ENCODE data around the gene OR11A1. TPM values are rescaled to one million over a fixed set of nuclear protein-coding genes. Genes with fewer than 3 reads are reported as not detected.

Gene OR11A1
- total RNA-seq, 2 experiments from 2014 or later, result not detected

GRCh38 chr6:29495571-29495970 lies 38.7 kb upstream of the OR11A1 start:
- Mint-ChIP-seq H3K9me3 (no peaks in the 10 kb centered on the region), H3K4me3 (no peak overlapping the region), H3K27ac (no peak overlapping the region), H3K36me3 (ENCODE audit: low read depth) (no peaks in the 10 kb centered on the region), H3K4me1 (ENCODE audit: low read depth) (no peaks in the 10 kb centered on the region), H3K27me3 (peaks cover 12% of the 10 kb centered on the region)
- ATAC-seq (no peak), DNase-seq (no peak)
- intact Hi-C loops (cut with micrococcal nuclease), result no loop called here
- POLR2A ChIA-PET, result no interaction called here
- TF ChIP-seq, protein P1, sequence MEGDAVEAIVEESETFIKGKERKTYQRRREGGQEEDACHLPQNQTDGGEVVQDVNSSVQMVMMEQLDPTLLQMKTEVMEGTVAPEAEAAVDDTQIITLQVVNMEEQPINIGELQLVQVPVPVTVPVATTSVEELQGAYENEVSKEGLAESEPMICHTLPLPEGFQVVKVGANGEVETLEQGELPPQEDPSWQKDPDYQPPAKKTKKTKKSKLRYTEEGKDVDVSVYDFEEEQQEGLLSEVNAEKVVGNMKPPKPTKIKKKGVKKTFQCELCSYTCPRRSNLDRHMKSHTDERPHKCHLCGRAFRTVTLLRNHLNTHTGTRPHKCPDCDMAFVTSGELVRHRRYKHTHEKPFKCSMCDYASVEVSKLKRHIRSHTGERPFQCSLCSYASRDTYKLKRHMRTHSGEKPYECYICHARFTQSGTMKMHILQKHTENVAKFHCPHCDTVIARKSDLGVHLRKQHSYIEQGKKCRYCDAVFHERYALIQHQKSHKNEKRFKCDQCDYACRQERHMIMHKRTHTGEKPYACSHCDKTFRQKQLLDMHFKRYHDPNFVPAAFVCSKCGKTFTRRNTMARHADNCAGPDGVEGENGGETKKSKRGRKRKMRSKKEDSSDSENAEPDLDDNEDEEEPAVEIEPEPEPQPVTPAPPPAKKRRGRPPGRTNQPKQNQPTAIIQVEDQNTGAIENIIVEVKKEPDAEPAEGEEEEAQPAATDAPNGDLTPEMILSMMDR (IDR thresholded peaks at IDR 0.05), result no peak
- CTCF ChIA-PET, result no interaction called here

DNA sequence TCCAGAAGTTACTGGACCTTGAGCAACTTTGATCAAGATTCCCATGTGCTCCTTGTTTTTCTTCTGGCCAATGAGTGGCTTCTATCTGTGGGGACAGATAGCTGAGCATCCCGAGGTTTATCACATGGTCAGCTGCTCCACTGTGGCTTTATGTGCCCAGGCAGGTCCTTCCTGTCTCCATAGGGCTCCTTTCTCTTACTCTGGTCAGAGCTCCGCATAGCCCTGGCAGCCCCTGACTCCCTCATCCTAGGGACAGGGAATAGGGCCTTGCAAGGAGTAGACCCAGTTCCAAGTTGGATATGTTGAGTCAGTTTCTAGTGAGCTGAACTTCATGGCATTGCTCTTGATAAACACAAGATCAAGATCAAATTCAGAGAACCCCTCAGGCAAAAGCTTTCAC lies 37.3 kb upstream of the OR11A1 start:
- H3K36me3 Mint-ChIP-seq (ENCODE audit: low read depth), result no peaks in the 10 kb centered on the region
- intact Hi-C loops (cut with micrococcal nuclease), result no loop called here
- ChIA-PET CTCF (no interaction called here), POLR2A (no interaction called here)
- no peak overlapping the region for H3K4me3 Mint-ChIP-seq
- H3K27ac Mint-ChIP-seq, result no peak overlapping the region
- TF ChIP-seq, protein P1 (IDR thresholded peaks at IDR 0.05), result no peak
- peaks cover 19% of the 10 kb centered on the region for H3K27me3 Mint-ChIP-seq
- no peaks in the 10 kb centered on the region for H3K4me1 Mint-ChIP-seq (ENCODE audit: low read depth)
- no peak for DNase-seq
- ATAC-seq, result no peak
- no peaks in the 10 kb centered on the region for H3K9me3 Mint-ChIP-seq

GRCh38 chr6:29493261-29493660 lies 36.4 kb upstream of the OR11A1 start:
- ChIA-PET CTCF (interaction anchor here (1.0 kb wide), 1 partner anchor 156 kb away, joined by 3 read pairs; no protein-coding TSS in a partner anchor), POLR2A (no interaction called here)
- Mint-ChIP-seq H3K27ac (no peak overlapping the region), H3K4me1 (ENCODE audit: low read depth) (no peaks in the 10 kb centered on the region), H3K27me3 (peaks cover 15% of the 10 kb centered on the region), H3K4me3 (no peak overlapping the region), H3K9me3 (no peaks in the 10 kb centered on the region), H3K36me3 (ENCODE audit: low read depth) (no peaks in the 10 kb centered on the region)
- intact Hi-C loops (cut with micrococcal nuclease), result no loop called here
- DNase-seq, result no peak
- TF ChIP-seq, protein P1 (IDR thresholded peaks at IDR 0.05), result no peak
- no peak for ATAC-seq

DNA sequence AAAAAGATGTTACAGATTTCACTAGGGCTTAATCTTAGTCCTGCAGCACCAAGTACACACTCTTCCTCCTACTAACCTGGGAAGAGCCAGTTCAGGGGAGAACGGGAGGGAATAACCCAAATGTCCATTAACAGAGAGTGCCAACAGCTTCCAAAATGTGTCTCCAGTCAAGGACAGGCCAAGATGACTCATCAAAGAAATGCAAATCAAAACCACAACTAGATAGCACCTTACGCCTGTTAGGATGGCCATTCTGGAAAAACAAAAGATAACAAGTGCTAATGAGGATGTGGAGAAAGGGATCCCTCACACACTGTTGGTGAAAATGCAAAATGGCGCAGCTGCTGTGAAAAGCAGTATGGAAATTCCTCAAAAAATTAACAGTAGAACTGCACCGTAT lies 34.7 kb upstream of the OR11A1 start:
- Mint-ChIP-seq H3K27ac (no peak overlapping the region), H3K27me3 (peaks cover 18% of the 10 kb centered on the region), H3K4me3 (no peak overlapping the region), H3K36me3 (ENCODE audit: low read depth) (no peaks in the 10 kb centered on the region), H3K4me1 (ENCODE audit: low read depth) (no peaks in the 10 kb centered on the region), H3K9me3 (no peaks in the 10 kb centered on the region)
- CTCF ChIA-PET, result no interaction called here
- intact Hi-C loops (cut with micrococcal nuclease), result no loop called here
- no peak for DNase-seq
- TF ChIP-seq, protein P1 (IDR thresholded peaks at IDR 0.05), result no peak
- POLR2A ChIA-PET, result interaction anchor here (0.6 kb wide), 1 partner anchor 127 kb away, joined by 3 read pairs; no protein-coding TSS in a partner anchor
- no peak for ATAC-seq

DNA sequence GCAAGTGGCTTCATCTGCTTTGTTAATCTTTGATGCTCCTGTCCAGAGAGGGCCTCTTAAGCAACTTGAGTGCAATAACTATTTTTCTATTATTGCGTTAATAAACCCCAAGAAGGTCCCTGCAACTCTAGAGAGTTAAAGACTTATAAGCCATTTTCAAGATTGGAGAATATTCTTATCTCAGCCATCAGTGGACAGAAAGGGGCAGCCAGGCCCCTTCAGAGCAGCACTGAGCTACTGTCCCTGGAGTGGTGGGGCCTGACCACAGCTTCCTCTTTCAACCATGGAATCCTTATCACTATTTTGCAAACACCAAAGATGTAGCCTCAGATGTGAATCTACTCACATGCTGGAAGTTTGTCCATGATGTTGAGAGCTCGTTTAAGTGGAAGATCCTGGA lies 33.7 kb upstream of the OR11A1 start:
- no peak for DNase-seq
- no peak for ATAC-seq
- no peak overlapping the region for H3K27ac Mint-ChIP-seq
- ChIA-PET POLR2A (no interaction called here), CTCF (no interaction called here)
- TF ChIP-seq, protein P1 (IDR thresholded peaks at IDR 0.05), result no peak
- no peaks in the 10 kb centered on the region for H3K9me3 Mint-ChIP-seq
- intact Hi-C loops (cut with micrococcal nuclease), result no loop called here
- H3K27me3 Mint-ChIP-seq, result peaks cover 18% of the 10 kb centered on the region
- no peak overlapping the region for H3K4me3 Mint-ChIP-seq
- H3K4me1 Mint-ChIP-seq (ENCODE audit: low read depth), result no peaks in the 10 kb centered on the region
- H3K36me3 Mint-ChIP-seq (ENCODE audit: low read depth), result no peaks in the 10 kb centered on the region
